GM10266 (cell line): ENCODE measurements around the gene PDLIM5.

Experiments
- DNase-seq: peaks from one replicate; pipeline ENCODE4 v3.0.0; 2012; ENCODE audit errors: extremely low spot score
- TF ChIP-seq, protein P1 (sequence below): IDR thresholded peaks from 2 replicates; pipeline ENCODE4 v1.5.1; 2012; ENCODE audit warnings: mild to moderate bottlenecking, low read depth; ENCODE audit not compliant: control insufficient read depth, insufficient read depth; ENCODE audit errors: missing control alignments

The PDLIM5 gene

DNA sequence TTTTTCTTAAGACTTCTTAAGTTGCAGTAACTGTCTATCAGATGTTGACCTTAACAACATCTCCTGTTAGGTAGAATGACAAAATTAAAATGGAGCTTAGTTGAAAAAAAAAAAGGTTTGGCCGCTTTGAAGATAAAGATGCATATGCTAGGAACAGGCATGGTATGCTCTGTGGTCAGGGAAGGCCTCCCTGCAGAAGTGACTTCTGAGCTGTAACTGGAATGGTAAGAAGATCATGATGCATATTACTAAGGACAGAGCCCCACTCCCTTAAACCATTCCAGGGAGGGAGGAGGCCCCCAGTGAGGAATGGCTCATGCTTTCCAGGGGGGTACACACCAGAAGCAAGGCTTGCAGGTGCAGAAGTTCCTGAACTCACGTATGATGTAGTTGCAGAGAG, 43.7 kb downstream of the PDLIM5 start:
- TF ChIP-seq, protein P1, sequence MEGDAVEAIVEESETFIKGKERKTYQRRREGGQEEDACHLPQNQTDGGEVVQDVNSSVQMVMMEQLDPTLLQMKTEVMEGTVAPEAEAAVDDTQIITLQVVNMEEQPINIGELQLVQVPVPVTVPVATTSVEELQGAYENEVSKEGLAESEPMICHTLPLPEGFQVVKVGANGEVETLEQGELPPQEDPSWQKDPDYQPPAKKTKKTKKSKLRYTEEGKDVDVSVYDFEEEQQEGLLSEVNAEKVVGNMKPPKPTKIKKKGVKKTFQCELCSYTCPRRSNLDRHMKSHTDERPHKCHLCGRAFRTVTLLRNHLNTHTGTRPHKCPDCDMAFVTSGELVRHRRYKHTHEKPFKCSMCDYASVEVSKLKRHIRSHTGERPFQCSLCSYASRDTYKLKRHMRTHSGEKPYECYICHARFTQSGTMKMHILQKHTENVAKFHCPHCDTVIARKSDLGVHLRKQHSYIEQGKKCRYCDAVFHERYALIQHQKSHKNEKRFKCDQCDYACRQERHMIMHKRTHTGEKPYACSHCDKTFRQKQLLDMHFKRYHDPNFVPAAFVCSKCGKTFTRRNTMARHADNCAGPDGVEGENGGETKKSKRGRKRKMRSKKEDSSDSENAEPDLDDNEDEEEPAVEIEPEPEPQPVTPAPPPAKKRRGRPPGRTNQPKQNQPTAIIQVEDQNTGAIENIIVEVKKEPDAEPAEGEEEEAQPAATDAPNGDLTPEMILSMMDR: no peak

DNA sequence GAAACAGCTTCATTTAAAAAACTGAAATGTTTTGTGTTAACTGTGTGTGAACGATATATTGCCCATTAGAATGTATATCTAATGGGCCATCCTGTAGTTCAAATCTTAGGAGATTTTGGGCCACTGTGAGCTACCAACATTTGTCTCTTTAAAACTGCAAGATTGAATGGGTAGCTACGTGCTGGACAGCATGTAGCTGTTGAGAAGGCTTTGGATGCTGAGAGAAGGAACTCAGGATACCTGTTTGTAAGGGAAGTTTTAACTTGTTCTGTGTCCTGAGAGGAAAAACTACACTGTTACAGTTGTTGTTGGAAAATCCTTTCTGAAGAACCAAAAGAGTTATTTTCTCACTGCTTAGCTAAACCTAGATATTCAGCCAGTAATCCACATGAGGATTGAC, 45.9 kb downstream of the PDLIM5 start:
- TF ChIP-seq, protein P1: no peak
- DNase-seq: no peak

More for the DNA sequence above, 43.7 kb downstream of the PDLIM5 start:
- DNase-seq: no peak

DNA sequence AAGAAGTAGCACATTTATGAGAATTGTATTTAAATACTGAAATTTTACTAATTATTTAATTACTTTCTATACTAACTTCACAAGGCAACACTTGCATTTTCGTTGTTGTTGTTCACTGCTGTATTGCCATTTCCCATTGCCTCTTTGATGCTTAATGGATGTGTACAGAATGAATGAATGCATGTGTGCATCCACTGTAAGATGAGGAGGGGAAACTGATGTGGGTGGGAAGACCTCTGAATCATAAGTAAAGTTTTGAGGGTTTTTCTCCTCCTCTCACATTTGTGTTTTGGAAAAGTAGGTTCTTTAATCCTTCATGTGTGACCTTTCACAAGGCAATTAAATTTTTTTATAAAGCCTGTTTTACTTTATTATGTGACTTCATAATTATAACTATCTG, 46.8 kb downstream of the PDLIM5 start:
- TF ChIP-seq, protein P1: no peak

DNA sequence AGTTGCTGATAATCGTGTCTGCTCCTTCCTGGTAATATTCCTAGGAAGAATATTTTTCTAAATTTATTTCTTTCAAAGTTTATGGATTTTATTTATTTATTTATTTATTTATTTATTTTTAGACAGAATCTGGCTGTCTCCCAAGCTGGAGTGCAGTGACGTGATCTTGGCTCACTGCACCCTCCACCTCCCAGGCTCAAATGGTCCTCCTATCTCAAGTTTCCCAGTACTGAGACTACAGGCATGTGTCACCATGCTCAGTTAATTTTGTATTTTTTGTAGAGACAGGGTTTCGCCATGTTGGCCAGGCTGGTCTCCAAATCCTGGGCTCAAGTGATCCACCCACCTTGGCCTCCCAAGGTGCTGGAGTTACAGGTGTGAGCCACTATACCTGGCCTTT, 48.9 kb downstream of the PDLIM5 start:
- TF ChIP-seq, protein P1: no peak
- DNase-seq: no peak

More for the DNA sequence above, 46.8 kb downstream of the PDLIM5 start:
- no peak for DNase-seq

DNA sequence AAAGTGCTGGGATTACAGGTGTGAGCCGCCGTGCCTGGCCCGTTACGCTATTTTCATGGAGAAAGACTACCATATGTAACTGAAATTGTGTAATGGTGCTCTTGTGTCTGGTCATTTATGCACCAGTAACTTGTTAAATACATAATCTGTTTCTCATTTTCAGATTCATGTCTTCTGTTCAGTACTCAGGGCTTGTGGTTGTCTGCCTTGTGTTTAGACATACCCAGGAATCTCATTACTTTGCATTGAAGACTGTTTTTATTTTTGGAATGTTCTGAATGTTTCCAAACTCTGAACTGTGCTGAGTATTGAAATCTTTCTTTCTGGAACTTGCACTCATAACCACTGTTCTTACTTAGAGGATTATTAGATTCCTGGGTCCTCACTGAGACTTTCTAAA, 52.8 kb downstream of the PDLIM5 start:
- TF ChIP-seq, protein P1: no peak
- DNase-seq: no peak

DNA sequence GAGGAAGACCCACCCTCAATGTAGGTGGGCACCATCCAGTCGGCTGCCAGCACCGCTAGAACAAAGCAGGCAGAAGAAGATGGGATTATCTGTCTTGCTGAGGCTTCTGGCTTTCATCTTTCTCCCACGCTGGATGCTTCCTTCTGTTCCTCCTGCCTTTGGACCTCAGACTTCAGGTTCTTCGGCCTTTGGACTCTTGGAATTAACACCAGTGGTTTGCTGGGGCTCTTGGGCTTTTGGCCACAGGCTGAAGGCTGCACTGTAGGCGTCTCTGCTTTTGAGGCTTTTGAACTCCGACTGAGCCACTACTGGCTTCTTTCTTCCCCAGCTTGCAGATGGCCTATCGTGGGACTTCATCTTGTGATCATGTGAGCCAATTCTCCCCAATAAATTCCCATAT, 55.1 kb downstream of the PDLIM5 start:
- DNase-seq: no peak

DNA sequence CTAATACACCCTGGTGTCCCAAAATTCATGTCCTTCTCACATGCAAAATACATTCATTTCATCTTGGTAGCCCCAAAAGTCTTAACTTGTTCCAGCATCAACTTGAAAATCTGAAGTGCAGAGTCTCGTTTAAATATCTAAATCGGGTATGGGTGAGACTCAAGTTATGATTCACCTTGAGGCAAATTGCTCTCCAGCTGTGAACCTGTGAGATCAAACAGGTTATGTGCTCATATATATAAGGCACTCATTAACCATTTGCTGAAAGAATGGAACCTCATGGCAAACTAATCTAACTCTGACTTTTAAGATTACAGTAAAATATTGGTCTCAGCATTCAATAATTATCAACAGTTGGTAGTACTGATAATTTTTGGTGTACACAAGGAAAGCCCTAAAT, 55.5 kb downstream of the PDLIM5 start:
- TF ChIP-seq, protein P1: no peak
- DNase-seq: no peak

More for the DNA sequence above, 55.1 kb downstream of the PDLIM5 start:
- TF ChIP-seq, protein P1: no peak
